MM.1S (cell line): ENCODE measurements around the gene HSPA1A.

Experiments used
- EZH2 ChIP-seq: fragments of 300-600 bp; sonication (generic); optimal IDR thresholded peaks from 2 replicates; pipeline ENCODE3; 2017; ENCODE audit warnings: low read depth, mild to moderate bottlenecking, antibody characterized with exemption, low read length, mixed read lengths
- TF ChIP-seq, protein P1 (sequence below): fragments of 300-600 bp; sonication (generic); IDR thresholded peaks from 2 replicates; pipeline ENCODE4 v1.5.1; 2016; ENCODE audit warnings: antibody characterized with exemption, low read length, mixed read lengths

DNA sequence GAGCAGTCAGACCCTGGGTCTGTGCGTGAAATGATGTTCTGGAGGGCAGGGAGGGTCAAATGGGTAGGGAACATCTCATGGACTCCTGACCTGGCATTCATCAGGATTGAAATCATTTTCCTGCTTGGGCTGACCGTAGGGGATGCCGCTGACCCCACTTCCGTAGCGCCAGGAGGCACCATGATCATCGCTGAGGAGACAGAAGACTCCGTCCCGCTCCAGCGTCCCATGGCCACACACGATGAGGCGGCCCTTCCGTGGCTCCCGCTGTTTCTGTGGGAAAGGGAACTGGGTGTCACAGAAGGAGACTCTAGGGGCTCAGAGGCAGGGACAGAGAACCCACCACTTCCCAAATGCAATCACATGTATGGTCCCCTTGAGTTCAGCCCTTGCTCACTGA, 45.0 kb downstream of the HSPA1A start:
- TF ChIP-seq, protein P1, sequence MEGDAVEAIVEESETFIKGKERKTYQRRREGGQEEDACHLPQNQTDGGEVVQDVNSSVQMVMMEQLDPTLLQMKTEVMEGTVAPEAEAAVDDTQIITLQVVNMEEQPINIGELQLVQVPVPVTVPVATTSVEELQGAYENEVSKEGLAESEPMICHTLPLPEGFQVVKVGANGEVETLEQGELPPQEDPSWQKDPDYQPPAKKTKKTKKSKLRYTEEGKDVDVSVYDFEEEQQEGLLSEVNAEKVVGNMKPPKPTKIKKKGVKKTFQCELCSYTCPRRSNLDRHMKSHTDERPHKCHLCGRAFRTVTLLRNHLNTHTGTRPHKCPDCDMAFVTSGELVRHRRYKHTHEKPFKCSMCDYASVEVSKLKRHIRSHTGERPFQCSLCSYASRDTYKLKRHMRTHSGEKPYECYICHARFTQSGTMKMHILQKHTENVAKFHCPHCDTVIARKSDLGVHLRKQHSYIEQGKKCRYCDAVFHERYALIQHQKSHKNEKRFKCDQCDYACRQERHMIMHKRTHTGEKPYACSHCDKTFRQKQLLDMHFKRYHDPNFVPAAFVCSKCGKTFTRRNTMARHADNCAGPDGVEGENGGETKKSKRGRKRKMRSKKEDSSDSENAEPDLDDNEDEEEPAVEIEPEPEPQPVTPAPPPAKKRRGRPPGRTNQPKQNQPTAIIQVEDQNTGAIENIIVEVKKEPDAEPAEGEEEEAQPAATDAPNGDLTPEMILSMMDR: no peak
- TF ChIP-seq EZH2: no peak
